ENCODE data around the gene NR2F1.

NR2F1 gene

DNA sequence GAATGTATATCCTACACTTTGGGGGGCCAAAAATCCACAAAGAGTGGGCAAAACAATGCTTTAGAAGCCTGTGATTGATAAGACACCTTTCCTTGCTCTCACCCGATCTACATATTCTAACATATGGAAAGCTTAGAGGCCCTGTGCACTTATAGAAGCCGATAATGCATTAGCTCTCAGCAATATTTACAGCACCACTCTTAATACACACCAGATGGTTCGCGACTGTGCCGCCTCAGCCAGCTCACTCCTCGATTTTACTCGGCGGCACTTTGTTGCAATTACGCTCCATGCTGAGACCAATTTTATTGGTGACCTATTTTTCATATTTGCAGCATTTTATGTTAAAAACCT, 18.8 kb downstream of the NR2F1 start:
- peak; percentile 41 for ATAC-seq
- TF ChIP-seq ESRRG (CRISPR knock-in tag; IDR thresholded peaks at IDR 0.05) (no peak), TCF4 (CRISPR knock-in tag; IDR thresholded peaks at IDR 0.05; ENCODE audit: borderline replicate concordance) (peak; percentile 71)

DNA sequence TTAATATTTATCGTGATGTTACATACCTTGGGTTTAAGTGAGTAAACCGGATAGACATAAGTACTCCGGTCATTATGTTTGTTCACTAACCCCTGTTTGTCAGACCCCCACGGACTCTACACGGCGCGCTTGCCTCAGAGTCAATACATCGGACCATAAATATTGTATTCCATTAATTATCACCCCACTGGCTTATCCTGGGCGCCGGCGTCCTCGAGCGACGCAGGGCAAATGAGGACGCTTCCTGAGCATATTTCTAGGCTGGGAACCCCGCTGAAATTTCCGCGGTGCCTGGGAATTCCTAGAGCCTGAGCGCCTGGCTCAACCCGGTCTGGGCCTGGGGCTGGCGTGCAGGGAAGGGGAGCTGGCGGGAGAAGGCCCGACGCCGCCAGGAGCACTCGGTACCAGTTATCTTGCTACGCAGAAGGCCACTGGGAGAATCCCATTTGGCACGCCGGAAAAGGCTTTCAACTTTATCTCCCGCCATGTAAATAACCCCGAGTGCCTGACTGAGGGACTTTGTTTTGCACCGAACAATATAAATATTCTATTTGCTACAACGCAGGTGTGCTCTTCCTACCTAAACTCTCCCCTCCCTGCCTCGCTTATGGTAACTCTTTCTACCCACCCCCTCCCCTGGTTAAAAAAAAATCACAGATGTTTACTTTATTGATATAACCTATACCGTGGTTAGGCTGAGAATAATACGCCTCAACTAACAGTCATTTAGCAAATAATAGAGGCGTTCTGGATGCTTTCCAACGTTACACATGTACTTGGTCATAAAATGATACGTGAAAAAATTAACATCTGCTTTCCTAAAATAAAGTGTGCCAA, 19.4 kb downstream of the NR2F1 start:
- ATAC-seq, result peak; percentile 2; the same call in 1 of the 3 replicates
- no peak for TF ChIP-seq RARB (CRISPR knock-in tag; IDR thresholded peaks at IDR 0.05)
- TF ChIP-seq, protein P1, sequence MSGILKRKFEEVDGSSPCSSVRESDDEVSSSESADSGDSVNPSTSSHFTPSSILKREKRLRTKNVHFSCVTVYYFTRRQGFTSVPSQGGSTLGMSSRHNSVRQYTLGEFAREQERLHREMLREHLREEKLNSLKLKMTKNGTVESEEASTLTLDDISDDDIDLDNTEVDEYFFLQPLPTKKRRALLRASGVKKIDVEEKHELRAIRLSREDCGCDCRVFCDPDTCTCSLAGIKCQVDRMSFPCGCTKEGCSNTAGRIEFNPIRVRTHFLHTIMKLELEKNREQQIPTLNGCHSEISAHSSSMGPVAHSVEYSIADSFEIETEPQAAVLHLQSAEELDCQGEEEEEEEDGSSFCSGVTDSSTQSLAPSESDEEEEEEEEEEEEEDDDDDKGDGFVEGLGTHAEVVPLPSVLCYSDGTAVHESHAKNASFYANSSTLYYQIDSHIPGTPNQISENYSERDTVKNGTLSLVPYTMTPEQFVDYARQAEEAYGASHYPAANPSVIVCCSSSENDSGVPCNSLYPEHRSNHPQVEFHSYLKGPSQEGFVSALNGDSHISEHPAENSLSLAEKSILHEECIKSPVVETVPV (CRISPR knock-in tag; IDR thresholded peaks at IDR 0.05), result no peak
- no peak for TF ChIP-seq ZNF565 (CRISPR knock-in tag; conservative IDR thresholded peaks at IDR 0.05; ENCODE audit: low read depth)
- TF ChIP-seq ESRRG (CRISPR knock-in tag; IDR thresholded peaks at IDR 0.05), result no peak
- TF ChIP-seq OSR1 (CRISPR knock-in tag; IDR thresholded peaks at IDR 0.05), result no peak

DNA sequence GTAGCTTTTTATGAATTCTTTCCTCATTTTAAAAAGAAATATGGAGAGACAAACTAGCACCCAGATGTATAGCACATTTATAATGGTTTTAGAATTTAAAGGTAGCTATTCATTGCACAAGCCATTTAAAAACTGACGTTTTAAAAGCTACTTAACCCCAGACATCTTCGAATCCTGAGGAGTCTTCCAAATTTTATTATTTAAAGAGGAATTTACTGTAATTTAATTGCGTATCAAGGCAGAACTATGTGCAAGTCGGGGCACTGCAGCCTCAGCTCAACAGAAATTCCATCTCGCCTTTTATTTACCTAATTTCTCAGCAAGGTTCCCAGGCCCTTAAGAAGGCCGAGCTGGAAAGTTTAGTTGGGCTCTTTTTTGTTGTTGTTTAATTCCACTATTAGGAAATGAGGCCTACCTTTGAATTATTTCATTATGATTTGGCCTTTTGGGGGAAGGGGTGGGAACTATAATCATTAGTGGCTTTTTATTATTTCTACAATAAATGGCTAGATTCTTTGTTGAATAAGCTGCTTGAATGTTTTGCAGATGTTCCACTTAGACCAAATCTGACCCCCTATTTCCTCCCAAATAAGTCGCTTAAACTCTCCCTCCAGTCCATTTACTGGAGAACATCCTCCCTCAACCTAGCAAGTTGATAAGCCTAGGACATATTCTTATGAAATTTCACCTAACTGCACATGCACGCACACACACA, 20.2 kb downstream of the NR2F1 start:
- ATAC-seq, result no peak
- TF ChIP-seq ESRRG (CRISPR knock-in tag; IDR thresholded peaks at IDR 0.05), result no peak
- TF ChIP-seq ZFP3 (CRISPR knock-in tag; IDR thresholded peaks at IDR 0.05), result no peak
- no peak for TF ChIP-seq ZNF70 (CRISPR knock-in tag; IDR thresholded peaks at IDR 0.05)
- no peak for TF ChIP-seq OSR1 (CRISPR knock-in tag; IDR thresholded peaks at IDR 0.05)
- TF ChIP-seq PPARA (CRISPR knock-in tag; IDR thresholded peaks at IDR 0.05; ENCODE audit: borderline replicate concordance), result no peak
- TF ChIP-seq TCF4 (CRISPR knock-in tag; IDR thresholded peaks at IDR 0.05; ENCODE audit: borderline replicate concordance), result no peak
- no peak for TF ChIP-seq CSDC2 (CRISPR knock-in tag; IDR thresholded peaks at IDR 0.05)
- TF ChIP-seq, protein P2, sequence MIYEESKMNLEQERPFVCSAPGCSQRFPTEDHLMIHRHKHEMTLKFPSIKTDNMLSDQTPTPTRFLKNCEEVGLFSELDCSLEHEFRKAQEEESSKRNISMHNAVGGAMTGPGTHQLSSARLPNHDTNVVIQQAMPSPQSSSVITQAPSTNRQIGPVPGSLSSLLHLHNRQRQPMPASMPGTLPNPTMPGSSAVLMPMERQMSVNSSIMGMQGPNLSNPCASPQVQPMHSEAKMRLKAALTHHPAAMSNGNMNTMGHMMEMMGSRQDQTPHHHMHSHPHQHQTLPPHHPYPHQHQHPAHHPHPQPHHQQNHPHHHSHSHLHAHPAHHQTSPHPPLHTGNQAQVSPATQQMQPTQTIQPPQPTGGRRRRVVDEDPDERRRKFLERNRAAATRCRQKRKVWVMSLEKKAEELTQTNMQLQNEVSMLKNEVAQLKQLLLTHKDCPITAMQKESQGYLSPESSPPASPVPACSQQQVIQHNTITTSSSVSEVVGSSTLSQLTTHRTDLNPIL (CRISPR knock-in tag; IDR thresholded peaks at IDR 0.05; ENCODE audit: low read depth), result no peak
- TF ChIP-seq ZNF8 (CRISPR knock-in tag; IDR thresholded peaks at IDR 0.05), result no peak
- no peak for TF ChIP-seq RARB (CRISPR knock-in tag; IDR thresholded peaks at IDR 0.05)

DNA sequence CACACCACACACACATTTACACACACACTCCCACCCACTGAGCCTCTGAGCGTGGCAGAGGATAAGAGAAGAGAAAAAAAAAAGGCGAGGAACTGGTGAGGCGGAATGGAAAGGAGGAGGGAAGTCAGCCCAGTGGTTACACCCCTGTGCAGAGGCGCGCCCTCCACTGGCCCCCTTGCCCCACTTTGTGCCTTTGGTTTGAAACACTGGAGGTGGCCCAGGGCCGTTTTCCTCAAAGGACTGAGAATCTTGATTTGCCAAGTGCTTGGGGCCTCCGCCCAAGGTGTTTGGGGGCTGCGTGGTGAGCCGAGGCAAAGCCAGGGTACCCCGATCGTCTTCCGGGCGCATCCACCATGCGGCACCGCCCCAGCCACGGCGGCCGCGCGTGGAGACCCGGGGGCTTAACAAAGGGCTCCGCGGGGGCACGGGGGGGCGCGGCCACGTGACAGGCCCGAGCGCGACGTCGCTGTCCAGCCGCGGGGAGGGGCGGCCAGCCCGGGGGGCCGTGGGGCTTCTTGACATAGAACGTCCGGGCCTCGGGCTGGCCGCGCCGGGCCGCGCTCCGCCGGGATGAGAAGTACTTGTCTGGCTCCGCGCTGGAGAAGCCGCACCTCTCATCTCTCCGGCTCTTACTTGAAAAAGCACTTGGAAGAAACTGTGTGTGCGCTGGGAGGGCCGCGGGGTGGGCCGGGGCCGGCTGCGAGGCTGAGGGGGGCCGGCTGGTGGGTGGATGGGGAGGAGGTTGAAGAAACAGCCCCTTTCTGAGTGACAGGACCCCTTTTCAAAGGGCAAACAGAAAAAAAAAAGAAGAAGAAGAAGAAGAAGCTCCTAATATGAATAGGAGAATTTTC, 21.0 kb downstream of the NR2F1 start:
- no peak for ATAC-seq
- no peak for TF ChIP-seq BACH2 (CRISPR knock-in tag; IDR thresholded peaks at IDR 0.05; ENCODE audit: borderline replicate concordance)
- TF ChIP-seq CSDC2 (CRISPR knock-in tag; IDR thresholded peaks at IDR 0.05), result no peak
- TF ChIP-seq, protein P3, sequence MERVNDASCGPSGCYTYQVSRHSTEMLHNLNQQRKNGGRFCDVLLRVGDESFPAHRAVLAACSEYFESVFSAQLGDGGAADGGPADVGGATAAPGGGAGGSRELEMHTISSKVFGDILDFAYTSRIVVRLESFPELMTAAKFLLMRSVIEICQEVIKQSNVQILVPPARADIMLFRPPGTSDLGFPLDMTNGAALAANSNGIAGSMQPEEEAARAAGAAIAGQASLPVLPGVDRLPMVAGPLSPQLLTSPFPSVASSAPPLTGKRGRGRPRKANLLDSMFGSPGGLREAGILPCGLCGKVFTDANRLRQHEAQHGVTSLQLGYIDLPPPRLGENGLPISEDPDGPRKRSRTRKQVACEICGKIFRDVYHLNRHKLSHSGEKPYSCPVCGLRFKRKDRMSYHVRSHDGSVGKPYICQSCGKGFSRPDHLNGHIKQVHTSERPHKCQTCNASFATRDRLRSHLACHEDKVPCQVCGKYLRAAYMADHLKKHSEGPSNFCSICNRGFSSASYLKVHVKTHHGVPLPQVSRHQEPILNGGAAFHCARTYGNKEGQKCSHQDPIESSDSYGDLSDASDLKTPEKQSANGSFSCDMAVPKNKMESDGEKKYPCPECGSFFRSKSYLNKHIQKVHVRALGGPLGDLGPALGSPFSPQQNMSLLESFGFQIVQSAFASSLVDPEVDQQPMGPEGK (CRISPR knock-in tag; IDR thresholded peaks at IDR 0.05; ENCODE audit: borderline replicate concordance), result no peak
- TF ChIP-seq, protein P4, sequence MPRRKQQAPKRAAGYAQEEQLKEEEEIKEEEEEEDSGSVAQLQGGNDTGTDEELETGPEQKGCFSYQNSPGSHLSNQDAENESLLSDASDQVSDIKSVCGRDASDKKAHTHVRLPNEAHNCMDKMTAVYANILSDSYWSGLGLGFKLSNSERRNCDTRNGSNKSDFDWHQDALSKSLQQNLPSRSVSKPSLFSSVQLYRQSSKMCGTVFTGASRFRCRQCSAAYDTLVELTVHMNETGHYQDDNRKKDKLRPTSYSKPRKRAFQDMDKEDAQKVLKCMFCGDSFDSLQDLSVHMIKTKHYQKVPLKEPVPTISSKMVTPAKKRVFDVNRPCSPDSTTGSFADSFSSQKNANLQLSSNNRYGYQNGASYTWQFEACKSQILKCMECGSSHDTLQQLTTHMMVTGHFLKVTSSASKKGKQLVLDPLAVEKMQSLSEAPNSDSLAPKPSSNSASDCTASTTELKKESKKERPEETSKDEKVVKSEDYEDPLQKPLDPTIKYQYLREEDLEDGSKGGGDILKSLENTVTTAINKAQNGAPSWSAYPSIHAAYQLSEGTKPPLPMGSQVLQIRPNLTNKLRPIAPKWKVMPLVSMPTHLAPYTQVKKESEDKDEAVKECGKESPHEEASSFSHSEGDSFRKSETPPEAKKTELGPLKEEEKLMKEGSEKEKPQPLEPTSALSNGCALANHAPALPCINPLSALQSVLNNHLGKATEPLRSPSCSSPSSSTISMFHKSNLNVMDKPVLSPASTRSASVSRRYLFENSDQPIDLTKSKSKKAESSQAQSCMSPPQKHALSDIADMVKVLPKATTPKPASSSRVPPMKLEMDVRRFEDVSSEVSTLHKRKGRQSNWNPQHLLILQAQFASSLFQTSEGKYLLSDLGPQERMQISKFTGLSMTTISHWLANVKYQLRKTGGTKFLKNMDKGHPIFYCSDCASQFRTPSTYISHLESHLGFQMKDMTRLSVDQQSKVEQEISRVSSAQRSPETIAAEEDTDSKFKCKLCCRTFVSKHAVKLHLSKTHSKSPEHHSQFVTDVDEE (CRISPR knock-in tag; IDR thresholded peaks at IDR 0.05), result no peak
- no peak for TF ChIP-seq ZNF70 (CRISPR knock-in tag; IDR thresholded peaks at IDR 0.05)
- TF ChIP-seq, protein P2 (CRISPR knock-in tag; IDR thresholded peaks at IDR 0.05; ENCODE audit: low read depth), result no peak
- no peak for TF ChIP-seq TCF4 (CRISPR knock-in tag; IDR thresholded peaks at IDR 0.05; ENCODE audit: borderline replicate concordance)
- no peak for TF ChIP-seq OSR1 (CRISPR knock-in tag; IDR thresholded peaks at IDR 0.05)
- no peak for TF ChIP-seq TOX (CRISPR knock-in tag; IDR thresholded peaks at IDR 0.05; ENCODE audit: borderline replicate concordance)
- TF ChIP-seq ZFP3 (CRISPR knock-in tag; IDR thresholded peaks at IDR 0.05), result no peak
- TF ChIP-seq, protein P5, sequence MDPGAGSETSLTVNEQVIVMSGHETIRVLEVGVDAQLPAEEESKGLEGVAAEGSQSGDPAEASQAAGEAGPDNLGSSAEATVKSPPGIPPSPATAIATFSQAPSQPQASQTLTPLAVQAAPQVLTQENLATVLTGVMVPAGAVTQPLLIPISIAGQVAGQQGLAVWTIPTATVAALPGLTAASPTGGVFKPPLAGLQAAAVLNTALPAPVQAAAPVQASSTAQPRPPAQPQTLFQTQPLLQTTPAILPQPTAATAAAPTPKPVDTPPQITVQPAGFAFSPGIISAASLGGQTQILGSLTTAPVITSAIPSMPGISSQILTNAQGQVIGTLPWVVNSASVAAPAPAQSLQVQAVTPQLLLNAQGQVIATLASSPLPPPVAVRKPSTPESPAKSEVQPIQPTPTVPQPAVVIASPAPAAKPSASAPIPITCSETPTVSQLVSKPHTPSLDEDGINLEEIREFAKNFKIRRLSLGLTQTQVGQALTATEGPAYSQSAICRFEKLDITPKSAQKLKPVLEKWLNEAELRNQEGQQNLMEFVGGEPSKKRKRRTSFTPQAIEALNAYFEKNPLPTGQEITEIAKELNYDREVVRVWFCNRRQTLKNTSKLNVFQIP (CRISPR knock-in tag; IDR thresholded peaks at IDR 0.05; ENCODE audit: borderline replicate concordance, low read depth), result no peak
- no peak for TF ChIP-seq ZFP30 (CRISPR knock-in tag; IDR thresholded peaks at IDR 0.05)
- no peak for TF ChIP-seq ZNF565 (CRISPR knock-in tag; conservative IDR thresholded peaks at IDR 0.05; ENCODE audit: low read depth)

All from SK-N-SH treated with all-trans-retinoic acid at 6 μM for 48 hours (cell line).